Measurements from ENCODE around the gene RASGRP2.
"Not testable (repeated sequence)": the region's sequence is repeated elsewhere in the genome, so short reads cannot be mapped to it uniquely, and the experiment has no call there.

Gene RASGRP2

GRCh38 chr11:64718084-64718779 is 25.7 kb downstream of the RASGRP2 start:
- no peak for DNase-seq (ENCODE audit: low spot score)

DNA sequence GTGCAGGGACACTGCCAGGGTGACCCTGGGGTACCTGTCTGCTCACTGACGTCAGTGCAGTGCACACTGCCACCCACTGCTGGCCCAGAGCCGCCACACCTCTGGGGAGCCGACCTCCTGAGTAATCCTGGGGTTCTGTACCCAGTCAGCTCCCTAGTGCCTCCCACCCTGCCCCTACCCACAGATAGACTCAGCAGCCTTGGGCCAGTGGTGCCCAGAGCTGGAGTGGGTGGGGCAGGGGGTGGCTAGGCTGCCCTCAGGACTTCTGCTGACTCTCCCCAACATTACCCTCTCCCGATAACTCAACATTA is 26.7 kb downstream of the RASGRP2 start:
- no peak for DNase-seq (ENCODE audit: low spot score)

DNA sequence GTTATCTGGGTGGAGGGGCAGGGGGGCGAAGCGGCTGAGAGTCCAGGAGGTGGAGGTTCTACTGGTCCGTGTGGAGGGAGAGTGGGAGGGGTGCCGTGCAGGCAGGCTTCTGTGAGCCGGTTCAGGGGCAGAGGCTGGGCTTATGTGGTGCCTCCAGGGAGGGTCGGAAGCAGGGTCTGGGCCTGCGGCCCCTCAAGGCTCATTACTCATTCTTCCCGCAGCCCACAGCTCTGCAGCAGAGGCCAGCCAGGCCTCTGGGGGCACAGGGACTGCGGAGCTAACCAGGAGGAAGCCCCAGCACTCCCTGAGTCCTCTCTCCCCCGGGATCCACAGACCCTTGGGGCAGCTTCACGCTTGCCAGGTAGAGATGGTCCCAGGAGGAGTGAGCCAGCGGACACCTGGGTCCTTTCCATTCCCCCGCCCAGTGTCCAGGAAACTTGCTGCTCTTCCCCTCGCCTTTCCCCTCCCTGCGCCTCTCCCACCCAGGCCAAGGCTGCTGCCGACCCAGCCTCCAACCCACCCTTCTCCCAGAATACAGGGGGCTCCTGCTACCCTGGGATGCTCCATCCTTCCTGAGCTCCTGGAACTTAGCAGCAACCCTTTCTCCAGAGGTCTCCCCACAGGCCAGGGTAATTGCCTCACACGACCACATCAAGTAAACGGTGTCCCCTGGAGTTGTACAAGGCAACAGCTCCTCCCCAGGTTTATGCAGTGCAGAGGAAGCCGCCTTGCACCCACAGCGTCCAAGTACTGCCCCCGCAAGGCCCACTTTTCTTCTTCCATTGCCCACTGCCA is 27.3 kb downstream of the RASGRP2 start:
- DNase-seq (ENCODE audit: low spot score) = no peak

GRCh38 chr11:64715756-64716472 is 28.0 kb downstream of the RASGRP2 start:
- DNase-seq (ENCODE audit: low spot score) = no peak

GRCh38 chr11:64715110-64715509 is 28.8 kb downstream of the RASGRP2 start:
- no peak for DNase-seq (ENCODE audit: low spot score)

- no peak for DNase-seq (ENCODE audit: low spot score)
Measured at GRCh38 chr11:64714666-64715065, 29.3 kb downstream of the RASGRP2 start.

DNA sequence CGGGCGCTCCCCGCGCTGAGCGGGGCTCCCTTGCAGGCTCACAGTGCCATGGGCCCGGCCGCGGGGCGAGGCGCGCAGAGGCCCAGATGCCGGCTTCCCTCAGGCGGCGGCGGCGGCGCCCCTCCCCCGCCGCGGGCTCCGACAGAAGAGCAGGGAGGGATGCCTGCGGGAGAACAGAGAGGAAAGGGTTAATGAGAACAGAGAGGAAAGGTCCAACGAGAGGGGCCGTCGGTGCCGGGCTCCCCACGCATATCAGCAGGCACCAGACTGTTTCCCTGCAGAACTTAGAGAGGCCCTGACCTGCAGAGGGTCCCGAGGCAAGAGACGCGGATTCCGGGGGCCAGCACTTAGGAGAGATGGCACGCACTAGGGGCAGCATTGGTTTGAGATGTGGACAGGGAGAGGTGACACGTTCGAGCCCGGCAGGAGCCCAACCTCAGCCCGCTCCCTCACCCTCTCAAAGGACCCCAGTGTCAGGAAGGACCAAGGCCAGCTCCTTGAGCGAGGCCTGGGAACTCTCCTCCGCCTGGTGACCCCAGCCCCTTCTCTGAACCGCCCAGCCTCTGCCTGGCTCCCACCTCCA is 30.1 kb downstream of the RASGRP2 start:
- DNase-seq (ENCODE audit: low spot score) = no peak

- DNase-seq (ENCODE audit: low spot score) = peak; percentile 29
Measured at GRCh38 chr11:64713016-64713707, 30.8 kb downstream of the RASGRP2 start.

- DNase-seq (ENCODE audit: low spot score) = no peak
Measured at GRCh38 chr11:64712430-64713015, 31.4 kb downstream of the RASGRP2 start.

- DNase-seq (ENCODE audit: low spot score) = no peak
Measured at GRCh38 chr11:64711956-64712362, 32.0 kb downstream of the RASGRP2 start.

DNA sequence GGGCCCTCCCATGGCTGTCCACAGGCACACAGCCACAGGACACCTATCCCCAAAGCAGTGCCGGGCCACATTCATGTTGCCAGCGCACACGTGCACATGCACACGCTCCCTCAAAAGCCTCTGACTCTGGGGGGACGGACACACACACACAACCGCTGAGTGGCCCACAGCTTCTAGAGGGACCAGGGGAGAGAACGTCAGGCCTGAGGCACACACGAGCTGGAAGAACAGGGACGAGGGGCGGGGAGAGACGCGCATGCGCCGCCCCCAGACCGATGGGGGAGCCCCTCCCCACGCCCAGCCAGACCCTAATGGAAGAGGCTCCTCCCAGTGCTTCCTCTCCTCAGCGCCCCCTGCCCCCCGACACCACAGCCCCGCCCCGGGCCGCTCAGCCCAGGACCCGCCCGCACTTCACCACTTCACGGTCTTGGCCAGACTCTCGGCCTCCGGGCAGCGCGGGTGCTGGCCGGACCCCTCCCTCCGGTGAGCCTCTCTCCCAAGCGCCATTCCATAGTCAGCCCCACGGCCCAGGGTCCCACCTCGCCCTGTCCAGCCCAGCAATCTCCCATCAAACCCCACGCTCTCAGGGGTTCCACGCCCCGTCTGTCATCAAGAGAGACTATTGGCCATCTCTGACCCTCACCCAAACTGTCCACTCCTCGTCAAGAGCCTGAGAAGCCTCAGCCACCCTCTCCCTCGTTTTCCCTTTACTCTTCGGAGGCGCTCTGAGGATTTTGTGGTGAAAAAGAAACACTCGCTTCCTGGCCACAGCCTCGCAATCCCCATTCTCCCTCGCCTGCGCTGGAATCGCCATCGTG is 32.6 kb downstream of the RASGRP2 start:
- DNase-seq (ENCODE audit: low spot score) = no peak

- DNase-seq (ENCODE audit: low spot score) = no peak
Measured at GRCh38 chr11:64710418-64711137, 33.4 kb downstream of the RASGRP2 start.

GRCh38 chr11:64705501-64705900 is 38.4 kb downstream of the RASGRP2 start:
- no peak for DNase-seq (ENCODE audit: low spot score)

DNA sequence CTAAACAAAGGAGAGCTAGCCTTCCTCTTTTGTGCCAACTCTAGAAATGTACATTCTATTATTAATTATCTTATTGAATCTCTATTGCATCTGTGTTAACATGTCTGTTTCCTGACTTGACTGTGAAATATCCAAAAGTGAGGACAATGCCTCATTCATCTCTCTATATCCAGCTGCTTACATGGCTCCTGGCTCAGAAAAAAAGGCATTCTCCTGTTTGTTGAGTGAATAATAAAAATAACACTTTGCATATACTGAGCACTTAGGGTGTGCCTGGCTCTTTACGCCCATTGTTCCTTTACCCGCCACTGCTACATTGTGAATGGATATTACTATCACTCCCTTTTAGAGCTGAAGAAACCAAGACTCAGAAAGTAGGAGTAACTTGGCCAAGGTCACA is 40.9 kb downstream of the RASGRP2 start:
- no peak for DNase-seq (ENCODE audit: low spot score)

DNA sequence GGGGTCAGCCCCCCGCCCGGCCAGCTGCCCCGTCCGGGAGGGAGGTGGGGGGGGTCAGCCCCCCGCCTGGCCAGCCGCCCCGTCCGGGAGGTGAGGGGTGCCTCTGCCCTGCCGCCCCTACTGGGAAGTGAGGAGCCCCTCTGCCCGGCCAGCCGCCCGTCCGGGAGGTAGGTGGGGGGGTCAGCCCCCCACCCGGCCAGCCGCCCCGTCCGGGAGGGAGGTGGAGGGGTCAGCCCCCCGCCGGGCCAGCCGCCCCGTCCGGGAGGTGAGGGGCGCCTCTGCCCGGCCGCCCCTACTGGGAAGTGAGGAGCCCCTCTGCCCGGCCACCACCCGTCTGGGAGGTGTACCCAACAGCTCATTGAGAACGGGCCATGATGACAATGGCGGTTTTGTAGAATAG is 42.0 kb downstream of the RASGRP2 start:
- not testable (repeated sequence) for DNase-seq (ENCODE audit: low spot score)

DNA sequence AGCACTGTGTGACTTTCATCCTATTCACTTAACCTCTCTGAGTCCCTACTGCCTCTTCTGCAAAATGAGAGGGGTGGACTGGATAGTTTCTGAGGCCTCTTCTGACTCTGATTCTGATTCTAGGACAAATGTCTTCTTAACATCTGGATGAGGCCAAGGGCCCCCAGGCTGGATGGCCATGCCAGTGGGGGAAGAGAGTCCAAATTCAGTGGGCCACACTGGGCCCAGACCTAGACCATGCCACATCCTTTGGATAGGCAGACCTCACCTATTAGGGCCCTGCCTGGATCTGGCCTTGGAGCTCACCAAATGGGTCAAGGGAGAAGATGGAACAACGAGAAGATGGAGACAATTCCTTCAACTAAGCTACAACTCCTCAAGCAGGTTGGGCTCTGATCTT is 45.5 kb downstream of the RASGRP2 start:
- DNase-seq (ENCODE audit: low spot score) = no peak

DNA sequence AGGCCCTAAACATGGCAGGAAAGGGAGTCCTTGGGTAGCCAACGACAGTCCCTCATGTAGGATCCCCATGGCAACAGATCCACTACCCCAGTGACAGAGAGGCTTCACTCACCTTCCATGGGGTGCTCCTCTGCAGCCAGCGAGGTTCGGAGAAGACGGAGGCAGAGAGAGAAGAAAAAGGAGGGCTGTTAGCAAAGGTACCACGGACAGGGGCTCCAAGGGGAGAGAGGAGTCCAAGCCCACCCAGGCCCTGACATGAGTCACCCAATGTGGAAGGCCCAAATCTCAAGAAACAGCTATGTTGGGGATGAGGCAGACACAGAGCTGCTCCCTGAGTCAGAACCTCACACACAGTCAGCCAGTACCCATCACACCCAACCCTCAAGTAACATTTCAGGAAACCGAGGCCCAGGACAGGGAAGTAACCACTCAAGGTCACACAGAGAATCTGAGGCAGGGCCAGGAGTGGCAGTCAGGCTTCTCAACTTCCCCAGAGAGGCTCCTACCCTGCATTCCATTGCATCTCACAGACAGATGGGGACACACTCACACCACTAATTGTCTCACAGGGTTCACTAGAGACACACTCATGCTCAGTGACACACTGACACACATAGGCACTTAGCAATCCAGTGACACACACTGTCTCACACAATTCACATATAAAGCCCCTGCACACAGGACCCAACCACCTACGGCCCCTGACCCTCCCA is 46.1 kb downstream of the RASGRP2 start:
- DNase-seq (ENCODE audit: low spot score) = no peak

DNA sequence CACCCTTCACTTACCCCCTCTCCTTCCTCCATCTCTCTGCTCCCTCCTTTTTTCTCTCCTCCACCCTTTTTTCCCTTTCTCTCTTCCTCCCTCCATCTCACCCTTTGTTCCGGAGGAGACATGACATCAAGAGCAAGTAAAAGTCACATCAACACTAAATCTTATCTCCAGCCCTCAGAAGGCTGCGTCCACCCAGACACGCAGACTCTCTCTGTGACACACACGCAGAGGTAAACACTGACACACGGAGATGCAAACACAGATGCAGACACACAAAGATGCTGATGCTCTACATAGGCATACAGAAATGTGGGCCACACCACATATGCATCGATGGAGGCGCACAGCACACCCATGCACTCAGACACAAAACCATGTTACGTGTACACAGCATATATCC is 47.9 kb downstream of the RASGRP2 start:
- DNase-seq (ENCODE audit: low spot score) = no peak

- no peak for DNase-seq (ENCODE audit: low spot score)
Measured at GRCh38 chr11:64695548-64695947, 48.4 kb downstream of the RASGRP2 start.
